ENCODE measurements around the gene SGMS1. TPM values are rescaled to one million over a fixed set of nuclear protein-coding genes. Genes with fewer than 3 reads are reported as not detected.

SGMS1 gene
- total and polyA plus RNA-seq, 2 donors (not counting 1 experiment from before 2014, with no cell fraction given) = 10.0 to 43.5 TPM

- no peaks in the 10 kb centered on the region for H3K27me3 Mint-ChIP-seq
- Histone ChIP-seq H2AFZ (ENCODE audit: insufficient read depth, low read depth, low read length, poor library complexity, severe bottlenecking) (no peak overlapping the region), H3K27me3 (replicated peaks in 1 of 4; ENCODE audit: control extremely low read depth in 1 of 4, control insufficient read depth in 3 of 4, insufficient read depth in 4 of 4, low read length in 3 of 4) (no peaks in the 10 kb centered on the region), H3K9ac (ENCODE audit: low read length) (no peak overlapping the region), H4K20me1 (ENCODE audit: control insufficient read depth, insufficient read depth, low read length, poor library complexity, severe bottlenecking) (no peaks in the 10 kb centered on the region), H3K36me3 (replicated peaks in 1 of 2; ENCODE audit: control extremely low read depth in 1 of 2, control insufficient read depth in 1 of 2, extremely low read depth in 1 of 2, insufficient read depth in 2 of 2, low read length in 1 of 2) (no peaks in the 10 kb centered on the region), H3K4me1 (ENCODE audit: control insufficient read depth in 2 of 2, insufficient read depth in 2 of 2, low read length in 2 of 2) (no peaks in the 10 kb centered on the region), H3K4me3 (ENCODE audit: control extremely low read depth in 1 of 5, extremely low read depth in 1 of 5, insufficient read depth in 1 of 5, low read depth in 2 of 5, low read length in 4 of 5) (no peak overlapping the region), H3K27ac (ENCODE audit: low read length in 2 of 2) (no peak overlapping the region), H3K4me2 (replicated peaks; ENCODE audit: low read depth, low read length, poor library complexity, severe bottlenecking) (no peak overlapping the region), H3K79me2 (ENCODE audit: control insufficient read depth, insufficient read depth, low read length) (no peaks in the 10 kb centered on the region), H3K9me3 (ENCODE audit: control extremely low read depth in 1 of 3, control insufficient read depth in 2 of 3, insufficient read depth in 1 of 3, low read length in 2 of 3) (peaks cover 3 to 7% (median 6%) of the 10 kb centered on the region in 3 donors)
- ATAC-seq (ENCODE audit: low read depth) (no peak), DNase-seq (no peak)
- TF ChIP-seq CTCF (IDR thresholded peaks at IDR 0.05) = no peak
- TF ChIP-seq EZH2 (IDR thresholded peaks at IDR 0.05; ENCODE audit: borderline replicate concordance, insufficient read depth, low read depth, low read length, poor library complexity, severe bottlenecking) = no peak
- no peaks in the 10 kb centered on the region for H3K4me1 Mint-ChIP-seq
- intact Hi-C loops (cut with micrococcal nuclease) = no loop called here
- H3K4me3 Mint-ChIP-seq = no peak overlapping the region
- WGBS (ENCODE audit: insufficient coverage) = 100% methylated on average over 1 of the region's 1 CpG
- H3K9me3 Mint-ChIP-seq (ENCODE audit: insufficient read depth) = peaks cover 8% of the 10 kb centered on the region
- ChIA-PET POLR2A (no interaction called here), CTCF (interaction anchor here (2.0 kb wide), 1 partner anchor 19 kb away, joined by 8 read pairs; no protein-coding TSS in a partner anchor)
- no peak overlapping the region for H3K27ac Mint-ChIP-seq
Measured at GRCh38 chr10:50294582-50294981, 329.2 kb downstream of the SGMS1 start.

GRCh38 chr10:50293513-50294313 is 330.0 kb downstream of the SGMS1 start:
- no peaks in the 10 kb centered on the region for H3K27me3 Mint-ChIP-seq
- whole genome bisulfite sequencing (ENCODE audit: insufficient coverage) = 100% methylated on average over 3 of the region's 5 CpGs

More at GRCh38 chr10:50293513-50294313, 330.0 kb downstream of the SGMS1 start:
- Histone ChIP-seq H3K27me3 (replicated peaks in 1 of 4; ENCODE audit: control extremely low read depth in 1 of 4, control insufficient read depth in 3 of 4, insufficient read depth in 4 of 4, low read length in 3 of 4) (no peaks in the 10 kb centered on the region), H3K9ac (ENCODE audit: low read length) (no peak overlapping the region), H4K20me1 (ENCODE audit: control insufficient read depth, insufficient read depth, low read length, poor library complexity, severe bottlenecking) (no peaks in the 10 kb centered on the region), H3K79me2 (ENCODE audit: control insufficient read depth, insufficient read depth, low read length) (no peaks in the 10 kb centered on the region), H3K4me2 (replicated peaks; ENCODE audit: low read depth, low read length, poor library complexity, severe bottlenecking) (no peak overlapping the region), H3K4me1 (ENCODE audit: control insufficient read depth in 2 of 2, insufficient read depth in 2 of 2, low read length in 2 of 2) (no peaks in the 10 kb centered on the region), H2AFZ (ENCODE audit: insufficient read depth, low read depth, low read length, poor library complexity, severe bottlenecking) (no peak overlapping the region), H3K36me3 (replicated peaks in 1 of 2; ENCODE audit: control extremely low read depth in 1 of 2, control insufficient read depth in 1 of 2, extremely low read depth in 1 of 2, insufficient read depth in 2 of 2, low read length in 1 of 2) (no peaks in the 10 kb centered on the region), H3K9me3 (ENCODE audit: control extremely low read depth in 1 of 3, control insufficient read depth in 2 of 3, insufficient read depth in 1 of 3, low read length in 2 of 3) (peaks cover 2 to 7% (median 6%) of the 10 kb centered on the region in 3 donors), H3K27ac (ENCODE audit: low read length in 2 of 2) (no peak overlapping the region), H3K4me3 (ENCODE audit: control extremely low read depth in 1 of 5, extremely low read depth in 1 of 5, insufficient read depth in 1 of 5, low read depth in 2 of 5, low read length in 4 of 5) (no peak overlapping the region)
- ATAC-seq (ENCODE audit: low read depth) (no peak), DNase-seq (no peak)
- H3K4me1 Mint-ChIP-seq = no peaks in the 10 kb centered on the region
- ChIA-PET POLR2A (no interaction called here), CTCF (interaction anchor here (1.1 to 2.0 kb wide), 2 partner anchors 18 to 37 kb away, joined by 3 to 8 read pairs; no protein-coding TSS in a partner anchor)
- intact Hi-C loops (cut with micrococcal nuclease) = no loop called here
- H3K4me3 Mint-ChIP-seq = no peak overlapping the region
- peaks cover 6% of the 10 kb centered on the region for H3K9me3 Mint-ChIP-seq (ENCODE audit: insufficient read depth)
- TF ChIP-seq CTCF (IDR thresholded peaks at IDR 0.05) = no peak
- TF ChIP-seq EZH2 (IDR thresholded peaks at IDR 0.05; ENCODE audit: borderline replicate concordance, insufficient read depth, low read depth, low read length, poor library complexity, severe bottlenecking) = no peak
- no peak overlapping the region for H3K27ac Mint-ChIP-seq
